Measurements from ENCODE around the gene ANKRD11.

- TF ChIP-seq, protein P1, sequence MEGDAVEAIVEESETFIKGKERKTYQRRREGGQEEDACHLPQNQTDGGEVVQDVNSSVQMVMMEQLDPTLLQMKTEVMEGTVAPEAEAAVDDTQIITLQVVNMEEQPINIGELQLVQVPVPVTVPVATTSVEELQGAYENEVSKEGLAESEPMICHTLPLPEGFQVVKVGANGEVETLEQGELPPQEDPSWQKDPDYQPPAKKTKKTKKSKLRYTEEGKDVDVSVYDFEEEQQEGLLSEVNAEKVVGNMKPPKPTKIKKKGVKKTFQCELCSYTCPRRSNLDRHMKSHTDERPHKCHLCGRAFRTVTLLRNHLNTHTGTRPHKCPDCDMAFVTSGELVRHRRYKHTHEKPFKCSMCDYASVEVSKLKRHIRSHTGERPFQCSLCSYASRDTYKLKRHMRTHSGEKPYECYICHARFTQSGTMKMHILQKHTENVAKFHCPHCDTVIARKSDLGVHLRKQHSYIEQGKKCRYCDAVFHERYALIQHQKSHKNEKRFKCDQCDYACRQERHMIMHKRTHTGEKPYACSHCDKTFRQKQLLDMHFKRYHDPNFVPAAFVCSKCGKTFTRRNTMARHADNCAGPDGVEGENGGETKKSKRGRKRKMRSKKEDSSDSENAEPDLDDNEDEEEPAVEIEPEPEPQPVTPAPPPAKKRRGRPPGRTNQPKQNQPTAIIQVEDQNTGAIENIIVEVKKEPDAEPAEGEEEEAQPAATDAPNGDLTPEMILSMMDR (IDR thresholded peaks at IDR 0.05), result no peak
- no peak for TF ChIP-seq POLR2A (IDR thresholded peaks at IDR 0.05)
Observed at GRCh38 chr16:89293276-89294143, 196.9 kb downstream of the ANKRD11 start.
